Thyroid gland (tissue), 4 donors: ENCODE results near the gene SFT2D2.

ENCODE experiments used
- POLR2A ChIP-seq, 2 donors: fragments of 450-650 bp; IDR thresholded peaks; one replicate each; pipeline ENCODE4 v1.6.1; 2017; ENCODE audit warnings: antibody characterized with exemption in 2 of 2, mild to moderate bottlenecking in 2 of 2, moderate library complexity in 1 of 2
- TF ChIP-seq, protein P1 (sequence below), 6 experiments: fragments of 200-600 bp in 3 of 6; fragments of 450-650 bp in 3 of 6; sonication (generic) in 3 of 6; IDR thresholded peaks; one replicate each; pipeline ENCODE4 v1.5.1; 2016 to 2019; ENCODE audit warnings: antibody characterized with exemption in 6 of 6, mild to moderate bottlenecking in 2 of 6, inconsistent platforms in 1 of 6, moderate library complexity in 1 of 6

DNA sequence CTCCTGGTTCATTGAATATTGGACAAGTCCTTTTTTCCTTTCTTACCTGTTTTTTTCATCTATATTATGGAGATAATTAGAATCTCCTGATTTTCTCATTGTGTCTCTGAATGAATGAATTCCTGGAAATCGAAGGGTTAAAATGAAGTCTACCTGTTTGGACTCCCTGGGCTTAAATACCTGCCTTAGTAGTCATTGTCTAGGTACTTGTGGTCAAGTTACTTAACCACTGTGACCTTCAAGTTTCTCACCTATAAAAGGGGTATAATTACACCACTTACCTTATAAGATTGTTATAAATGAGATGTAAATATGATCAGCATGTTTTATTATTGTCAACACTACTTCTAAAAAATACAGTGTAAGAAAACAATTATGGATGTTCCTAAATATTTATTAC lies 45.8 kb downstream of the SFT2D2 start:
- TF ChIP-seq, protein P1, sequence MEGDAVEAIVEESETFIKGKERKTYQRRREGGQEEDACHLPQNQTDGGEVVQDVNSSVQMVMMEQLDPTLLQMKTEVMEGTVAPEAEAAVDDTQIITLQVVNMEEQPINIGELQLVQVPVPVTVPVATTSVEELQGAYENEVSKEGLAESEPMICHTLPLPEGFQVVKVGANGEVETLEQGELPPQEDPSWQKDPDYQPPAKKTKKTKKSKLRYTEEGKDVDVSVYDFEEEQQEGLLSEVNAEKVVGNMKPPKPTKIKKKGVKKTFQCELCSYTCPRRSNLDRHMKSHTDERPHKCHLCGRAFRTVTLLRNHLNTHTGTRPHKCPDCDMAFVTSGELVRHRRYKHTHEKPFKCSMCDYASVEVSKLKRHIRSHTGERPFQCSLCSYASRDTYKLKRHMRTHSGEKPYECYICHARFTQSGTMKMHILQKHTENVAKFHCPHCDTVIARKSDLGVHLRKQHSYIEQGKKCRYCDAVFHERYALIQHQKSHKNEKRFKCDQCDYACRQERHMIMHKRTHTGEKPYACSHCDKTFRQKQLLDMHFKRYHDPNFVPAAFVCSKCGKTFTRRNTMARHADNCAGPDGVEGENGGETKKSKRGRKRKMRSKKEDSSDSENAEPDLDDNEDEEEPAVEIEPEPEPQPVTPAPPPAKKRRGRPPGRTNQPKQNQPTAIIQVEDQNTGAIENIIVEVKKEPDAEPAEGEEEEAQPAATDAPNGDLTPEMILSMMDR (IDR thresholded peaks at IDR 0.05) = no peak
- no peak for TF ChIP-seq POLR2A (IDR thresholded peaks at IDR 0.05)
